Measurements from ENCODE around the gene SLC35F3. TPM values are rescaled to one million over a fixed set of nuclear protein-coding genes. Genes with fewer than 3 reads are reported as not detected.

SLC35F3 gene
- total RNA-seq, 1 experiment from 2014 or later: 6.9 TPM

- in situ Hi-C loops (cut with HindIII; ENCODE audit: low pct_unique_long_range_greater_than_20kb, low sequenced_read_pairs): no loop called here
- no peak for DNase-seq (ENCODE audit: low read depth)
These were observed 94.4 kb downstream of the SLC35F3 start for GRCh38 chr1:233998891-233999290.

GRCh38 chr1:234000557-234001041, 96.1 kb downstream of the SLC35F3 start:
- in situ Hi-C loops (cut with HindIII; ENCODE audit: low pct_unique_long_range_greater_than_20kb, low sequenced_read_pairs): no loop called here
- no peak for DNase-seq (ENCODE audit: low read depth)

GRCh38 chr1:234001817-234002216, 97.3 kb downstream of the SLC35F3 start:
- in situ Hi-C loops (cut with HindIII; ENCODE audit: low pct_unique_long_range_greater_than_20kb, low sequenced_read_pairs): no loop called here

GRCh38 chr1:234004591-234004990, 100.1 kb downstream of the SLC35F3 start:
- in situ Hi-C loops (cut with HindIII; ENCODE audit: low pct_unique_long_range_greater_than_20kb, low sequenced_read_pairs): no loop called here
- DNase-seq (ENCODE audit: low read depth): no peak

More at GRCh38 chr1:234001817-234002216, 97.3 kb downstream of the SLC35F3 start:
- DNase-seq (ENCODE audit: low read depth): no peak

- in situ Hi-C loops (cut with HindIII; ENCODE audit: low pct_unique_long_range_greater_than_20kb, low sequenced_read_pairs): no loop called here
- no peak for DNase-seq (ENCODE audit: low read depth)
These were observed 103.2 kb downstream of the SLC35F3 start for GRCh38 chr1:234007684-234008083.

- DNase-seq (ENCODE audit: low read depth): no peak
- in situ Hi-C loops (cut with HindIII; ENCODE audit: low pct_unique_long_range_greater_than_20kb, low sequenced_read_pairs): no loop called here
These were observed 104.1 kb downstream of the SLC35F3 start for GRCh38 chr1:234008591-234008990.

GRCh38 chr1:234009668-234010067, 105.2 kb downstream of the SLC35F3 start:
- no peak for DNase-seq (ENCODE audit: low read depth)

GRCh38 chr1:234014208-234014607, 109.7 kb downstream of the SLC35F3 start:
- in situ Hi-C loops (cut with HindIII; ENCODE audit: low pct_unique_long_range_greater_than_20kb, low sequenced_read_pairs): no loop called here

More at GRCh38 chr1:234009668-234010067, 105.2 kb downstream of the SLC35F3 start:
- in situ Hi-C loops (cut with HindIII; ENCODE audit: low pct_unique_long_range_greater_than_20kb, low sequenced_read_pairs): no loop called here

GRCh38 chr1:234018816-234019215, 114.3 kb downstream of the SLC35F3 start:
- in situ Hi-C loops (cut with HindIII; ENCODE audit: low pct_unique_long_range_greater_than_20kb, low sequenced_read_pairs): no loop called here
- DNase-seq (ENCODE audit: low read depth): no peak

More at GRCh38 chr1:234014208-234014607, 109.7 kb downstream of the SLC35F3 start:
- DNase-seq (ENCODE audit: low read depth): no peak

- in situ Hi-C loops (cut with HindIII; ENCODE audit: low pct_unique_long_range_greater_than_20kb, low sequenced_read_pairs): no loop called here
- DNase-seq (ENCODE audit: low read depth): no peak
These were observed 114.9 kb downstream of the SLC35F3 start for GRCh38 chr1:234019387-234019786.

GRCh38 chr1:234022302-234022701, 117.8 kb downstream of the SLC35F3 start:
- DNase-seq (ENCODE audit: low read depth): no peak
- in situ Hi-C loops (cut with HindIII; ENCODE audit: low pct_unique_long_range_greater_than_20kb, low sequenced_read_pairs): no loop called here

GRCh38 chr1:234039603-234040002, 135.1 kb downstream of the SLC35F3 start:
- in situ Hi-C loops (cut with HindIII; ENCODE audit: low pct_unique_long_range_greater_than_20kb, low sequenced_read_pairs): no loop called here
- no peak for DNase-seq (ENCODE audit: low read depth)

GRCh38 chr1:234040446-234041317, 136.2 kb downstream of the SLC35F3 start:
- in situ Hi-C loops (cut with HindIII; ENCODE audit: low pct_unique_long_range_greater_than_20kb, low sequenced_read_pairs): no loop called here
- DNase-seq (ENCODE audit: low read depth): peak; percentile 21

- in situ Hi-C loops (cut with HindIII; ENCODE audit: low pct_unique_long_range_greater_than_20kb, low sequenced_read_pairs): no loop called here
- DNase-seq (ENCODE audit: low read depth): no peak
These were observed 139.6 kb downstream of the SLC35F3 start for GRCh38 chr1:234044079-234044478.

GRCh38 chr1:234047123-234047522, 142.6 kb downstream of the SLC35F3 start:
- DNase-seq (ENCODE audit: low read depth): no peak
- in situ Hi-C loops (cut with HindIII; ENCODE audit: low pct_unique_long_range_greater_than_20kb, low sequenced_read_pairs): no loop called here

GRCh38 chr1:234062166-234062565, 157.7 kb downstream of the SLC35F3 start:
- peak; percentile 35 for DNase-seq (ENCODE audit: low read depth)
- in situ Hi-C loops (cut with HindIII; ENCODE audit: low pct_unique_long_range_greater_than_20kb, low sequenced_read_pairs): no loop called here

- in situ Hi-C loops (cut with HindIII; ENCODE audit: low pct_unique_long_range_greater_than_20kb, low sequenced_read_pairs): no loop called here
- DNase-seq (ENCODE audit: low read depth): peak; percentile 18
These were observed 161.4 kb downstream of the SLC35F3 start for GRCh38 chr1:234065794-234066447.

GRCh38 chr1:234067581-234068337, 163.3 kb downstream of the SLC35F3 start:
- peak; percentile 12 for DNase-seq (ENCODE audit: low read depth)
- in situ Hi-C loops (cut with HindIII; ENCODE audit: low pct_unique_long_range_greater_than_20kb, low sequenced_read_pairs): no loop called here

GRCh38 chr1:234069760-234070159, 165.3 kb downstream of the SLC35F3 start:
- DNase-seq (ENCODE audit: low read depth): peak; percentile 18
- in situ Hi-C loops (cut with HindIII; ENCODE audit: low pct_unique_long_range_greater_than_20kb, low sequenced_read_pairs): no loop called here
